SK-N-MC (cell line): ENCODE results near the gene MAPKBP1.

Experiments
- EZH2 ChIP-seq: fragments of 200-600 bp; sonication (generic); IDR thresholded peaks from one replicate; pipeline ENCODE4 v1.6.1; 2017; ENCODE audit warnings: antibody characterized with exemption
- FOXP2 ChIP-seq: optimal IDR thresholded peaks from 2 replicates; pipeline ENCODE3; 2011; ENCODE audit warnings: mild to moderate bottlenecking, moderate library complexity; ENCODE audit not compliant: insufficient read depth; ENCODE audit errors: extremely low read length, control extremely low read depth
- POLR2AphosphoS5 ChIP-seq: IDR thresholded peaks from 2 replicates; pipeline ENCODE4 v1.6.1; 2012; ENCODE audit warnings: mild to moderate bottlenecking, low read depth, low read length, borderline replicate concordance

DNA sequence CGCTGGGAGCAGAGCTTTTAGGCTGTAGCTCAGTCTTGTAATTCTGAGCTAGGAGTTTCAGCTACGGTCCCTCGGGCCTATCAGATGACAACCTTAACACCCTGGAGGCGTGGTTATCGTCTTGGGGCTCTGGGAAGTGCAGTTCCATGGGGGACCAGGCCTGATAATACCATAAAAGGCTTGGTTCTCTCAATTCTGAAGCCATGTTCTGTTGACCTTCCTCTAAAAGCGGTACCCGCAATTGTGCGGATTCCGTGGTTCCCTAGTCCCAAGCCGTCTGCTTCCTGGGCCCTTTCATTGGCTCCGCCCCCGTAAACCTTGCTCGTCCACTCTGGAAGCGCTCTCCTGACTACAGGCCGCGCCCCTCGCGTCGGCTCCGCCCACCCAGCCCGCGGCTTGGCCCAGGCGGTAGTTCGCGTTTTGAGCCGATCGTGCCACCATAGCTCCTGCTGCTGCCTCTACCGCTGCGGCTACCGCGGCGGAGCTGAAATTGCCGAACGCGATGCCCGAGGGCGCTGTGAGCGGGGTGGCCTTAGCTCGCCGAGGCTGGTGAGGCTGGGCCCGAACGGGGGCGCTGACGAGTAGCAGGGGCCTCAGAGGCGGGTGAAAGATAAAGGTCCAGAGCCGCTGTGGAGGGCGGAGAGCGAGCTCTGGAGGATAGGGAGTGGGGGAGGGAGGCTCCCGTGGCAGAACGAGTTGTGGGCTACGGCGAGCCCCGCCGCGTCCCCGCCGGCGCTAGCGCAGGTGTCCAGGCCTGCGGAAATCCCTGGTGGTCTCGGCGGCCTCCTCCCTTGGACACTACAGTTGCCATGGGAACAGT, at the start of gene MAPKBP1:
- TF ChIP-seq POLR2AphosphoS5 (peak; percentile 83), EZH2 (no peak), FOXP2 (no peak)
